Fibroblast of lung (primary cell): Measurements from ENCODE around the gene MPP2. TPM values are rescaled to one million over a fixed set of nuclear protein-coding genes. Genes with fewer than 3 reads are reported as not detected.

Source experiments
- DNase-seq, 2 donors: peaks; one replicate each; pipeline versions ENCODE4 v3.0.0 to v3.0.0-alpha.2; 2010; ENCODE audit warnings: low read depth in 2 of 2
- H2AFZ ChIP-seq: 2 replicates; pipeline ENCODE4 v1.5.1; 2012; ENCODE audit warnings: low read length, control low read depth, inconsistent platforms
- H3K27ac ChIP-seq: 2 replicates; pipeline ENCODE4 v1.5.1; 2011; ENCODE audit warnings: low read length, control low read depth; ENCODE audit not compliant: insufficient read depth
- H3K27me3 ChIP-seq: 2 replicates; pipeline ENCODE4 v1.5.1; 2011; ENCODE audit warnings: mild to moderate bottlenecking, low read length; ENCODE audit not compliant: control insufficient read depth, insufficient read depth
- H3K36me3 ChIP-seq: 2 replicates; pipeline ENCODE4 v1.5.1; 2011; ENCODE audit warnings: low read length; ENCODE audit not compliant: control insufficient read depth, insufficient read depth
- H3K4me1 ChIP-seq: 2 replicates; pipeline ENCODE4 v1.5.1; 2011; ENCODE audit warnings: low read length; ENCODE audit not compliant: control insufficient read depth, insufficient read depth; ENCODE audit errors: extremely low read depth
- H3K4me2 ChIP-seq: 2 replicates; pipeline ENCODE4 v1.5.1; 2011; ENCODE audit warnings: low read length, control low read depth; ENCODE audit not compliant: insufficient read depth; ENCODE audit errors: extremely low read depth
- H3K4me3 ChIP-seq, 4 experiments: fragments of 200-600 bp in 1 of 4; sonication (generic) in 1 of 4; replicated peaks in 1 of 4; 2 replicates each; pipeline ENCODE4 v1.5.1; 2011 to 2016; ENCODE audit warnings: low read length in 4 of 4, low read depth in 3 of 4, mild to moderate bottlenecking in 3 of 4, control low read depth in 2 of 4, inconsistent platforms in 1 of 4, mixed read lengths in 1 of 4; ENCODE audit not compliant: insufficient read depth in 1 of 4; ENCODE audit errors: control extremely low read depth in 1 of 4
- H3K79me2 ChIP-seq: 2 replicates; pipeline ENCODE4 v1.5.1; 2012; ENCODE audit warnings: mild to moderate bottlenecking, low read length, inconsistent platforms; ENCODE audit not compliant: control insufficient read depth, insufficient read depth
- H3K9ac ChIP-seq: 2 replicates; pipeline ENCODE4 v1.5.1; 2011; ENCODE audit warnings: mild to moderate bottlenecking, low read length, control low read depth; ENCODE audit not compliant: insufficient read depth
- H3K9me3 ChIP-seq: 2 replicates; pipeline ENCODE4 v1.5.1; 2012; ENCODE audit warnings: low read depth, low read length; ENCODE audit not compliant: control insufficient read depth, insufficient read depth
- H4K20me1 ChIP-seq: 2 replicates; pipeline ENCODE4 v1.5.1; 2011; ENCODE audit warnings: low read length; ENCODE audit not compliant: control insufficient read depth, insufficient read depth; ENCODE audit errors: extremely low read depth
- EZH2 ChIP-seq: IDR thresholded peaks from 2 replicates; pipeline ENCODE4 v1.5.1; 2012; ENCODE audit warnings: low read length, control low read depth, mild to moderate bottlenecking; ENCODE audit errors: missing control alignments
- polyA plus RNA-seq, 2 donors: library from polyadenylated mRNA; depleted of rRNA in 1 of 2; stranded (reverse) in 1 of 2; unstranded in 1 of 2; fragments of >200 nt; gene quantifications; 2 replicates each; pipeline ENCODE4 v1.2.1, GENCODE V29; 2011 to 2012; ENCODE audit warnings: missing spikeins in 1 of 2
- total RNA-seq: library from RNA; depleted of rRNA; stranded (reverse); fragments of >200 nt; gene quantifications from 2 replicates; pipeline ENCODE4 v1.2.1, GENCODE V29; 2014
- TF ChIP-seq, protein P1 (sequence below), 2 donors: IDR thresholded peaks in 1 of 2; conservative IDR thresholded peaks in 1 of 2; 1 replicate in 1 of 2; 2 replicates in 1 of 2; pipeline ENCODE4 v1.5.1; 2011 to 2012; ENCODE audit warnings: low read length in 2 of 2, control low read depth in 1 of 2, inconsistent platforms in 1 of 2, low read depth in 1 of 2, mild to moderate bottlenecking in 1 of 2

MPP2 gene
- total and polyA plus RNA-seq, 2 donors (not counting 1 experiment from before 2014, with no cell fraction given): 1.2 to 2.1 TPM

DNA sequence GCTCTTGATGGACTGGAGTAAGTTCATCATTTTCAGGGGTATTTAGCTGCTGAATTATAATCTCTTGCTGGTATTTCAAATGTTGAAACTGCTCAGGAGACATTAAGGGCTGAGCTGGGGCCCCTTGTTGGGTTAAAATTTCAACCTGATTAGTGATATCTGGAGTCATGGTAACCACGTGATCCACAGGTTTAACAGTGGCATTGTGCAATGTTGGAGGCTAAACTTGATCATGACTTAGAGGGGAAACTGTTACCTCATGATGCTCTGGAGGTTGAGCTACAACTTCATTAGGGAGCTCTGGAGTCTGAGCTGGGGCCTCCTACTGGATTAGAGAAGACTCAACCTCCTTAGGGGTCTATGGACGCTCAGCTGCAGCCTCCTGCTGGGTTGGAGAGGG is 17.2 kb upstream of the MPP2 start:
- DNase-seq: no peak
- H3K4me2 ChIP-seq: no peak overlapping the region
- peaks cover 42% of the 10 kb centered on the region for H3K27me3 ChIP-seq
- H3K4me3 ChIP-seq: no peak overlapping the region
- H3K9ac ChIP-seq: no peak overlapping the region
- no peak overlapping the region for H3K27ac ChIP-seq
- no peak overlapping the region for H2AFZ ChIP-seq
- H3K36me3 ChIP-seq: no peaks in the 10 kb centered on the region
- no peaks in the 10 kb centered on the region for H3K79me2 ChIP-seq
- H3K9me3 ChIP-seq: no peaks in the 10 kb centered on the region
- no peak for TF ChIP-seq EZH2
- TF ChIP-seq, protein P1, sequence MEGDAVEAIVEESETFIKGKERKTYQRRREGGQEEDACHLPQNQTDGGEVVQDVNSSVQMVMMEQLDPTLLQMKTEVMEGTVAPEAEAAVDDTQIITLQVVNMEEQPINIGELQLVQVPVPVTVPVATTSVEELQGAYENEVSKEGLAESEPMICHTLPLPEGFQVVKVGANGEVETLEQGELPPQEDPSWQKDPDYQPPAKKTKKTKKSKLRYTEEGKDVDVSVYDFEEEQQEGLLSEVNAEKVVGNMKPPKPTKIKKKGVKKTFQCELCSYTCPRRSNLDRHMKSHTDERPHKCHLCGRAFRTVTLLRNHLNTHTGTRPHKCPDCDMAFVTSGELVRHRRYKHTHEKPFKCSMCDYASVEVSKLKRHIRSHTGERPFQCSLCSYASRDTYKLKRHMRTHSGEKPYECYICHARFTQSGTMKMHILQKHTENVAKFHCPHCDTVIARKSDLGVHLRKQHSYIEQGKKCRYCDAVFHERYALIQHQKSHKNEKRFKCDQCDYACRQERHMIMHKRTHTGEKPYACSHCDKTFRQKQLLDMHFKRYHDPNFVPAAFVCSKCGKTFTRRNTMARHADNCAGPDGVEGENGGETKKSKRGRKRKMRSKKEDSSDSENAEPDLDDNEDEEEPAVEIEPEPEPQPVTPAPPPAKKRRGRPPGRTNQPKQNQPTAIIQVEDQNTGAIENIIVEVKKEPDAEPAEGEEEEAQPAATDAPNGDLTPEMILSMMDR (conservative IDR thresholded peaks at IDR 0.05 in 1 of 2, IDR thresholded peaks at IDR 0.05 in 1 of 2; ENCODE audit: low read depth in 1 of 2, low read length in 2 of 2): no peak
- H3K4me1 ChIP-seq: no peaks in the 10 kb centered on the region
- no peaks in the 10 kb centered on the region for H4K20me1 ChIP-seq

DNA sequence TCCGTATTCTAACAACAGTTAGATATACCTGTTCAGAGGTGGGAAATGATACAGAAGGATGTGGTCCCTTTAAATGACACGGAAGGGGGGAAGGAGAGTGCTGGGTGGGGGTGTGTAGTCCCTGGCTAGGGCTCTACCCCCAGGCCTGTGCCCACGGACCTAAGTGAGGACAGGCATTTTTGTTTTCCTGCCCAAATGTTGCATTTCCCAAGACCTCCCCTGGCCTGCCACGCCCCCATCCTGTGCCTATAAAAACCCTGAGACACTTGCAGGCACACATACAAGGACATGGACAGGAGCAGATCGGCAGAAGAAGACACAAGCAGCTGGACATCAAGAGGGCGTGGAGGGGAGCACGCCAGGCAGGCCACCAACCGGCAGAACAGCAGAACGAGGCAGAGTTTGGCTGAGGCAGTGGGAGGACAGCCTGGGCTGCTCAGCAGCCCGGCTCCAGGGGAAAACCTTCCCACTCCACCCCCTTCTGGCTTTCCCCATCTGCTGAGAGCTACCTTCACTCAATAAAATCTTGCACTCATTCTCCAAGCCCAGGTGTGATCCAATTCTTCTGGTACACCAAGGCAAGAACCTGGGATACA is 13.3 kb upstream of the MPP2 start:
- Histone ChIP-seq H3K4me3 (no peak overlapping the region), H3K4me2 (no peak overlapping the region), H3K79me2 (no peaks in the 10 kb centered on the region), H3K9ac (no peak overlapping the region), H4K20me1 (no peaks in the 10 kb centered on the region), H3K27ac (no peak overlapping the region), H3K27me3 (peaks cover 28% of the 10 kb centered on the region), H3K9me3 (no peaks in the 10 kb centered on the region), H3K4me1 (no peaks in the 10 kb centered on the region), H2AFZ (no peak overlapping the region), H3K36me3 (no peaks in the 10 kb centered on the region)
- DNase-seq: no peak
- no peak for TF ChIP-seq EZH2
- TF ChIP-seq, protein P1 (conservative IDR thresholded peaks at IDR 0.05 in 1 of 2, IDR thresholded peaks at IDR 0.05 in 1 of 2; ENCODE audit: low read depth in 1 of 2, low read length in 2 of 2): no peak

DNA sequence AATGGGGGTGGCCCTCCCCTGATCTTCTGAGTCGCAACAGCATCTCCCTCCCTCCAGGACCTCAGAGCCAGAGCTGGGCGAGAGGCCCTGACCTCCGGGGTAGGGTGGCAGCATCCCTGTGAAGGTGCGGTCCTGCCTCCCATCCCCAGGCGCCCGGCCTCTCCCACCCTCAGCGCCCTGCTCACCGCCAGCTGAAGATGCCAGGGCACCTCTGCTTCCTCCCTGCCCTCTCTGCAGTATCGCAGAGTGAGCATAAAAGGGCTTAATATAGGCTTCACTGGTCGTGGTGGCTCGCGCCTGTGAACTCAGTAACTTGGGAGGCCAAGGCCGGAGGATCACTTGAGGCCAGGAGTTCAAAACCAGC is 10.7 kb upstream of the MPP2 start:
- H3K4me3 ChIP-seq: no peak overlapping the region
- H3K4me1 ChIP-seq: no peaks in the 10 kb centered on the region
- H3K27me3 ChIP-seq: peaks cover 21% of the 10 kb centered on the region
- no peaks in the 10 kb centered on the region for H3K36me3 ChIP-seq
- no peak for DNase-seq
- H3K9me3 ChIP-seq: no peaks in the 10 kb centered on the region
- no peaks in the 10 kb centered on the region for H4K20me1 ChIP-seq
- TF ChIP-seq, protein P1 (conservative IDR thresholded peaks at IDR 0.05 in 1 of 2, IDR thresholded peaks at IDR 0.05 in 1 of 2; ENCODE audit: low read depth in 1 of 2, low read length in 2 of 2): no peak
- no peak for TF ChIP-seq EZH2
- no peak overlapping the region for H3K27ac ChIP-seq
- H3K79me2 ChIP-seq: no peaks in the 10 kb centered on the region
- no peak overlapping the region for H3K9ac ChIP-seq
- H2AFZ ChIP-seq: no peak overlapping the region
- H3K4me2 ChIP-seq: peak overlapping the region; percentile 64
